RWPE2 (cell line): ENCODE measurements around the gene LITAF.
"Not testable (repeated sequence)": the region's sequence is repeated elsewhere in the genome, so short reads cannot be mapped to it uniquely, and the experiment has no call there.

ENCODE experiments used
- ATAC-seq: fragments of 200-7000 bp; cut with Tn5 transposase; 3 replicates; pipeline ENCODE4 v1.9.1; 2021; ENCODE audit warnings: low read depth
- DNase-seq: peaks from one replicate; pipeline ENCODE4 v3.0.0-alpha.2; 2020; ENCODE audit warnings: low spot score
- H3K27ac ChIP-seq: fragments of 450-650 bp; 2 replicates; pipeline ENCODE4 v1.5.1; 2017; ENCODE audit warnings: mild to moderate bottlenecking; ENCODE audit not compliant: poor library complexity, severe bottlenecking
- H3K27me3 ChIP-seq: fragments of 250-450 bp; sonication (Bioruptor Pico); 2 replicates; pipeline ENCODE4 v1.5.1; 2021; ENCODE audit warnings: mild to moderate bottlenecking, moderate library complexity; ENCODE audit not compliant: insufficient read depth, poor library complexity, severe bottlenecking
- H3K36me3 ChIP-seq: fragments of 250-450 bp; sonication (Bioruptor Pico); 2 replicates; pipeline ENCODE4 v1.5.1; 2020; ENCODE audit warnings: low read depth, mild to moderate bottlenecking, moderate library complexity
- H3K4me1 ChIP-seq: fragments of 250-450 bp; sonication (Bioruptor Pico); 2 replicates; pipeline ENCODE4 v1.5.1; 2021; ENCODE audit warnings: mild to moderate bottlenecking, moderate library complexity; ENCODE audit not compliant: insufficient read depth, poor library complexity, severe bottlenecking
- H3K4me3 ChIP-seq: fragments of 250-450 bp; sonication (Bioruptor Pico); 2 replicates; pipeline ENCODE4 v1.5.1; 2021; ENCODE audit warnings: mild to moderate bottlenecking, moderate library complexity; ENCODE audit not compliant: severe bottlenecking
- H3K9me3 ChIP-seq: fragments of 250-450 bp; sonication (Bioruptor Pico); 2 replicates; pipeline ENCODE4 v1.5.1; 2021; ENCODE audit warnings: mild to moderate bottlenecking, moderate library complexity; ENCODE audit not compliant: severe bottlenecking
- CTCF ChIP-seq: fragments of 450-650 bp; IDR thresholded peaks from one replicate; pipeline ENCODE4 v1.5.1; 2017; ENCODE audit warnings: mild to moderate bottlenecking, moderate library complexity; ENCODE audit not compliant: poor library complexity, severe bottlenecking

Gene LITAF

GRCh38 chr16:11561454-11561805, 25.3 kb downstream of the LITAF start:
- Histone ChIP-seq H3K4me1 (peaks cover 28% of the 10 kb centered on the region), H3K9me3 (no peaks in the 10 kb centered on the region), H3K4me3 (no peak overlapping the region), H3K36me3 (peaks cover 46% of the 10 kb centered on the region), H3K27me3 (no peaks in the 10 kb centered on the region), H3K27ac (peak overlapping the region; percentile 57)
- TF ChIP-seq CTCF, result no peak
- DNase-seq, result no peak
- no peak for ATAC-seq

GRCh38 chr16:11560701-11561453, 25.8 kb downstream of the LITAF start:
- TF ChIP-seq CTCF, result no peak
- peaks cover 28% of the 10 kb centered on the region for H3K4me1 ChIP-seq
- H3K36me3 ChIP-seq, result peaks cover 46% of the 10 kb centered on the region
- H3K27ac ChIP-seq, result peak overlapping the region; percentile 57
- no peaks in the 10 kb centered on the region for H3K27me3 ChIP-seq
- no peaks in the 10 kb centered on the region for H3K9me3 ChIP-seq
- no peak overlapping the region for H3K4me3 ChIP-seq
- ATAC-seq (peak; percentile 43; the same call in 2 of the 3 replicates), DNase-seq (no peak)

GRCh38 chr16:11558308-11558823, 28.4 kb downstream of the LITAF start:
- not testable (repeated sequence) for H3K4me3 ChIP-seq, H3K27me3 ChIP-seq, DNase-seq, H3K9me3 ChIP-seq, ATAC-seq, H3K27ac ChIP-seq
- Histone ChIP-seq H3K4me1 (peaks cover 27% of the 10 kb centered on the region), H3K36me3 (peaks cover 69% of the 10 kb centered on the region)

GRCh38 chr16:11557801-11558200, 28.9 kb downstream of the LITAF start:
- Histone ChIP-seq H3K4me1 (peaks cover 21% of the 10 kb centered on the region), H3K4me3 (no peak overlapping the region), H3K9me3 (no peaks in the 10 kb centered on the region), H3K36me3 (peaks cover 75% of the 10 kb centered on the region), H3K27me3 (no peaks in the 10 kb centered on the region), H3K27ac (no peak overlapping the region)
- no peak for DNase-seq
- TF ChIP-seq CTCF, result no peak
- no peak for ATAC-seq

- Histone ChIP-seq H3K4me3 (no peak overlapping the region), H3K9me3 (no peaks in the 10 kb centered on the region), H3K4me1 (peaks cover 14% of the 10 kb centered on the region), H3K27ac (no peak overlapping the region), H3K27me3 (no peaks in the 10 kb centered on the region), H3K36me3 (peaks cover 82% of the 10 kb centered on the region)
- DNase-seq, result no peak
- no peak for ATAC-seq
- TF ChIP-seq CTCF, result no peak
Observed at GRCh38 chr16:11556945-11557720, 29.6 kb downstream of the LITAF start.
